K562 (cell line): Measurements from ENCODE around the gene TNFSF15. TPM values are rescaled to one million over a fixed set of nuclear protein-coding genes. Genes with fewer than 3 reads are reported as not detected.
A peak's percentile ranks its signal among the peaks of the same experiment; 100 is the strongest.

Experiments
- ATAC-seq: fragments of 200-7000 bp; cut with Tn5 transposase; 3 replicates; pipeline ENCODE4 v1.9.1; 2020; ENCODE audit warnings: moderate library complexity
- BruUV-seq: library from RNA; stranded (reverse); fragments of 400-500 nt; replicated peaks from 2 replicates; lab custom pipeline; 2021; lab: Mats Ljungman, UMichigan
- CTCF ChIA-PET: fragments of 300-600 bp; formaldehyde crosslinking; extraction: SDS; loops from one replicate; lab custom pipeline; 2021; ENCODE audit warnings: low intra/inter-chr PET ratio; lab: Yijun Ruan, JAX
- POLR2A ChIA-PET: fragments of 300-600, 350-650 bp; sonication (Branson Sonifier 250); formaldehyde crosslinking; extraction: SDS; loops from one replicate; lab custom pipeline; 2021; ENCODE audit warnings: antibody characterized with exemption, inconsistent platforms; lab: Yijun Ruan, JAX
- DNase-seq, 4 experiments: peaks; one replicate each; pipeline versions ENCODE4 v3.0.0 to v3.0.0-alpha.2; 2011 to 2018; ENCODE audit warnings: low spot score in 3 of 4, mixed read lengths in 3 of 4; ENCODE audit errors: extremely low read depth in 1 of 4
- FAIRE-seq: peaks from 2 replicates; lab custom pipeline; 2011; peaks lifted over from hg19 to GRCh38; lab: Jason Lieb, UNC
- H2AFZ ChIP-seq: 2 replicates; pipeline ENCODE4 v1.6.0; 2011; ENCODE audit warnings: low read depth, low read length, control low read depth, inconsistent platforms
- H3K27ac ChIP-seq: fragments of 200-600 bp; 3 replicates; pipeline ENCODE4 v1.8.0; 2011; ENCODE audit warnings: low read depth, mild to moderate bottlenecking, control low read depth, inconsistent platforms, low read length, moderate library complexity, mixed read lengths; ENCODE audit errors: extremely low read depth
- H3K27me3 ChIP-seq, 2 experiments: fragments of 300-600 bp in 1 of 2; 2 replicates in 1 of 2; 3 replicates in 1 of 2; pipeline versions ENCODE4 v1.6.0 to v1.8.0; 2011; ENCODE audit warnings: inconsistent platforms in 2 of 2, low read length in 2 of 2, mild to moderate bottlenecking in 1 of 2, mixed read lengths in 1 of 2, moderate library complexity in 1 of 2; ENCODE audit not compliant: control insufficient read depth in 2 of 2, insufficient read depth in 2 of 2
- H3K36me3 ChIP-seq: fragments of 300-600 bp; 3 replicates; pipeline ENCODE4 v1.8.0; 2011; ENCODE audit warnings: mild to moderate bottlenecking, low read length, inconsistent platforms; ENCODE audit not compliant: control insufficient read depth, insufficient read depth
- H3K4me1 ChIP-seq, 2 experiments: fragments of 200-600 bp in 1 of 2; replicated peaks in 1 of 2; 2 replicates in 1 of 2; 3 replicates in 1 of 2; pipeline versions ENCODE4 v1.5.1 to v1.8.0; 2011; ENCODE audit warnings: inconsistent platforms in 2 of 2, low read length in 2 of 2, mild to moderate bottlenecking in 1 of 2, mixed read lengths in 1 of 2, moderate library complexity in 1 of 2; ENCODE audit not compliant: control insufficient read depth in 2 of 2, insufficient read depth in 2 of 2
- H3K4me2 ChIP-seq: 2 replicates; pipeline ENCODE4 v1.6.1; 2011; ENCODE audit warnings: low read length, control low read depth, inconsistent platforms, mixed read lengths; ENCODE audit not compliant: insufficient read depth
- H3K4me3 ChIP-seq: fragments of 200-600 bp; sonication (generic), shearing (Covaris generic); 2 replicates; pipeline ENCODE4 v1.5.1; 2016; ENCODE audit warnings: control low read depth, inconsistent platforms
- H3K79me2 ChIP-seq: fragments of 200-600 bp; 3 replicates; pipeline ENCODE4 v1.8.0; 2011; ENCODE audit warnings: low read length, inconsistent platforms; ENCODE audit not compliant: control insufficient read depth, insufficient read depth
- H3K9ac ChIP-seq, 2 experiments: 2 replicates each; pipeline versions ENCODE4 v1.6.0 to v1.6.1; 2011; ENCODE audit warnings: low read depth in 2 of 2, low read length in 2 of 2, control low read depth in 1 of 2, inconsistent platforms in 1 of 2, mild to moderate bottlenecking in 1 of 2, mixed read lengths in 1 of 2; ENCODE audit not compliant: insufficient read depth in 1 of 2
- H3K9me1 ChIP-seq: one replicate; pipeline ENCODE4 v1.6.0; 2011; ENCODE audit warnings: inconsistent platforms, mild to moderate bottlenecking, low read length, moderate library complexity; ENCODE audit not compliant: control insufficient read depth, insufficient read depth
- H3K9me3 ChIP-seq: replicated peaks from 2 replicates; pipeline ENCODE4 v1.5.1; 2011; ENCODE audit warnings: low read depth, low read length, inconsistent platforms; ENCODE audit not compliant: control insufficient read depth, insufficient read depth
- H4K20me1 ChIP-seq: replicated peaks from 2 replicates; pipeline ENCODE4 v1.6.1; 2011; ENCODE audit warnings: low read length, inconsistent platforms, mixed read lengths; ENCODE audit not compliant: control insufficient read depth, insufficient read depth
- BRCA1 ChIP-seq, 2 experiments: fragments of 450-650 bp in 1 of 2; sonication (generic) in 1 of 2; formaldehyde crosslinking in 1 of 2; IDR thresholded peaks; 2 replicates each; pipeline versions ENCODE4 v1.5.0 to v1.6.1; 2017 to 2020; ENCODE audit warnings: mild to moderate bottlenecking in 1 of 2, missing genetic modification reagents in 1 of 2
- ID3 ChIP-seq, 2 experiments: fragments of 250-450 bp in 1 of 2; fragments of 450-650 bp in 1 of 2; sonication (Bioruptor Pico) in 1 of 2; IDR thresholded peaks; 2 replicates each; pipeline versions ENCODE4 v1.6.1 to v1.8.0; 2016 to 2021; ENCODE audit warnings: mild to moderate bottlenecking in 2 of 2, moderate library complexity in 2 of 2, missing compliant biosample characterization in 1 of 2, missing genetic modification characterization in 1 of 2
- SMARCE1 ChIP-seq: fragments of 450-650 bp; IDR thresholded peaks from 2 replicates; pipeline ENCODE4 v1.7.1; 2016; ENCODE audit warnings: mild to moderate bottlenecking
- SPI1 ChIP-seq: IDR thresholded peaks from 2 replicates; pipeline ENCODE4 v1.6.1; 2011; ENCODE audit warnings: low read depth, low read length, control low read depth, borderline replicate concordance
- ZFP30 ChIP-seq: fragments of 250-450 bp; sonication (Bioruptor Pico); IDR thresholded peaks from 2 replicates; pipeline ENCODE4 v1.8.0; 2022; ENCODE audit warnings: moderate library complexity, mild to moderate bottlenecking, inconsistent platforms, borderline replicate concordance
- ZFPM2 ChIP-seq: fragments of 250-450 bp; sonication (Bioruptor Pico); IDR thresholded peaks from 2 replicates; pipeline ENCODE4 v1.5.1; 2022; ENCODE audit warnings: mild to moderate bottlenecking
- ZNF175 ChIP-seq: fragments of 200-800 bp; sonication (Bioruptor generic); IDR thresholded peaks from 2 replicates; pipeline ENCODE4 v1.6.1; 2016; ENCODE audit warnings: low read depth, mild to moderate bottlenecking, missing genetic modification characterization, missing compliant biosample characterization
- WGBS: fragments of 100-300 bp; shearing (Covaris generic); methylation state at CpG from one replicate; pipeline ENCODE4 v1.1.6; 2016; ENCODE audit warnings: low coverage, mixed read lengths; ENCODE audit not compliant: insufficient coverage; ENCODE audit errors: missing lambda C conversion rate; 5-methylcytosine and 5-hydroxymethylcytosine counted together
- in situ Hi-C: fragments of 300-500 bp; cut with MboI; formaldehyde crosslinking; loops from 4 replicates; pipeline ENCODE4 v1.15.0; 2018; ENCODE audit warnings: inconsistent platforms, mixed read lengths
- intact Hi-C: fragments of 100-400 bp; cut with micrococcal nuclease; formaldehyde crosslinking; loops from 2 replicates; pipeline ENCODE4 v1.14.2; 2022
- polyA plus RNA-seq, 8 experiments: library from polyadenylated mRNA; depleted of rRNA in 4 of 8; stranded (reverse) in 5 of 8; unstranded in 3 of 8; fragments of >200 nt; fragmentation: Nextera tagmentation in 2 of 8; fragmentation: Illumina TruSeq in 1 of 8; extraction: Ambion mirVana in 2 of 8; extraction: Trizol in 1 of 8; gene quantifications; 2 replicates each; pipeline versions ENCODE4 v1.2.1 to v1.2.3, GENCODE V29; 2011 to 2014; ENCODE audit warnings: inconsistent platforms in 1 of 8, missing spikeins in 1 of 8
- total RNA-seq, 7 experiments: library from RNA; depleted of rRNA in 6 of 7; stranded (reverse); fragments of >200 nt in 6 of 7; fragmentation: Illumina TruSeq in 2 of 7; extraction: Trizol in 2 of 7; gene quantifications; 2 replicates each; pipeline versions ENCODE4 v1.2.1 to v1.2.3, GENCODE V29; 2011 to 2021; ENCODE audit warnings: low replicate concordance in 1 of 7
- TF ChIP-seq, protein P1 (sequence below): fragments of 450-650 bp; IDR thresholded peaks from 2 replicates; pipeline ENCODE4 v1.6.1; 2016
- TF ChIP-seq, protein P2 (sequence below): fragments of 450-650 bp; IDR thresholded peaks from 2 replicates; pipeline ENCODE4 v1.7.1; 2018; ENCODE audit warnings: mild to moderate bottlenecking, low read depth; ENCODE audit not compliant: partially characterized antibody

TNFSF15 gene
- total and polyA plus RNA-seq, 9 of the 15 experiments (the other 6 are each of a cell fraction or from before 2014, with no cell fraction given): not detected

DNA sequence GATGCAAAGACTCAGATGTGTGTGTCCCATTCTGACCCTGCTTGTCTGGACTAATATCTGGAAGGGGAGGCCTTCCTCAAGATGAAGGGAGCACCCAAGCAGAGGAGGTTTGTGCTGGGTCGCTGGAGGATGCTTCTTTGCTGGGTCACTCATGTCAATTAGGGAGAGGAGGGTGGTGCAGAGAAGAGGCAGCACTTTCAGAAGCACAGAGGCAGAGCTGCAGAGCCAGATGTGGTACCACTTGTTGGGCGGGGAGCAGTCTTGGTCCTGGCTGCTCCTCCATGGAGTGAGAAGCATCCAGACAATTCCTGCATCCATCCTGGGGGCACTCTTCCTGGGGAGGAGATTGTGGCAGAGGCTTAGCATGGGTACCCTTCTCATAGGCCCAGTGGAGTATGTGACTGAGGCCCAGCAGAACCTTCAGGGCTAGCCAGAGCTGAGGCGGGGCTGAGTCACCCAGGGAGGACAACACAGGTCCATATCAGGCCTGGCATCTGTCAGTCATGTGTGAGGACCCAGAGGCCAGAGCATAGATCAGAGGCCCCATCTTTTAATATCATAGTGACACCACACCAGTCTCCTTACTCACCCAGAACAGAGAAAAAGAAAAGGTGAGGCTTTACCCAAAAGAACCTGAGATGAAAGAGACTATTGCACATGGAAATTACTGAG is 59.8 kb downstream of the TNFSF15 start (continued):
- no peak for TF ChIP-seq BRCA1 (IDR thresholded peaks at IDR 0.05)
- no peak for TF ChIP-seq BRCA1 (CRISPR knock-in tag; IDR thresholded peaks at IDR 0.05)
- TF ChIP-seq, protein P1, sequence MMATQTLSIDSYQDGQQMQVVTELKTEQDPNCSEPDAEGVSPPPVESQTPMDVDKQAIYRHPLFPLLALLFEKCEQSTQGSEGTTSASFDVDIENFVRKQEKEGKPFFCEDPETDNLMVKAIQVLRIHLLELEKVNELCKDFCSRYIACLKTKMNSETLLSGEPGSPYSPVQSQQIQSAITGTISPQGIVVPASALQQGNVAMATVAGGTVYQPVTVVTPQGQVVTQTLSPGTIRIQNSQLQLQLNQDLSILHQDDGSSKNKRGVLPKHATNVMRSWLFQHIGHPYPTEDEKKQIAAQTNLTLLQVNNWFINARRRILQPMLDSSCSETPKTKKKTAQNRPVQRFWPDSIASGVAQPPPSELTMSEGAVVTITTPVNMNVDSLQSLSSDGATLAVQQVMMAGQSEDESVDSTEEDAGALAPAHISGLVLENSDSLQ: peak; percentile 65

DNA sequence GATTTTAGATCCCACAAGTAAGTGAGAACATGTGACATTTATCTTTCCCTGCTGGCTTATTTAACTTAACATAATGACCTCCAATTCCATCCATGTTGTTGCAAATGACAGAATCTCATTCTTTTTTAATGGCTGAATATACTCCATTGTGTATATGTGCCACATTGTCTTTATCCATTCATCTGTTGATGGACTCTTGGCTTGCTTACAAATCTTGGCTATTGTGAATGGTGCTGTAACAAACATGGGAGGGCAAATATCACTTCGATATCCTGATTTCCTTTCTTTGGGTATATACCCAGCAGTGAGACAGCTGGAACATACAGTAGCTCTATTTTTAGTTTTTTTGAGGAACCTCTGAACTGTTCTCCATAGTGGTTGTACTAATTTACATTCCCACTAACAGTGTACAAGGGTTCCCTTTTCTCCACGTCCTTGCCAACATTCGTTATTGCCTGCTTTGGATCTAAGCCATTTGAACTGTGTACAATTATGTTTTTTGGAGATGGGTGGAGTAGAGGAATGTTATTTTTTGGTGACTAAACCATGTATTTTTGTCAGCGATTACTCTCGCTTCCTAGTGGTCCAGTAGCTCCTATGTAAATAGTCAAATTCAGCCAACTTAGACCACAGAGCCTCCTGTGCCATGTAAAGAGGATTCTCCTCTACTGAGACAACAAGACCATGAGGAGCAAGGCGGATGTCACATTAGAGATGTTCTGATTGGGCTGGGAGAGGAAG is 60.6 kb downstream of the TNFSF15 start:
- H3K27me3 ChIP-seq: no peaks in the 10 kb centered on the region
- no peaks in the 10 kb centered on the region for H4K20me1 ChIP-seq
- ChIA-PET POLR2A (no interaction called here), CTCF (no interaction called here)
- no peak overlapping the region for H2AFZ ChIP-seq
- H3K9me1 ChIP-seq: no peaks in the 10 kb centered on the region
- FAIRE-seq (no peak), ATAC-seq (no peak), DNase-seq (no peak)
- no peaks in the 10 kb centered on the region for H3K79me2 ChIP-seq
- no peaks in the 10 kb centered on the region for H3K36me3 ChIP-seq
- no peak overlapping the region for H3K9ac ChIP-seq
- no peak overlapping the region for H3K27ac ChIP-seq
- H3K4me2 ChIP-seq: no peak overlapping the region
- in situ Hi-C loops: loop anchor here (25.0 kb wide), 1 partner anchor 167 kb away; no protein-coding TSS in a partner anchor
- no peak overlapping the region for H3K4me3 ChIP-seq
- WGBS: 0% methylated on average over 4 of the region's 6 CpGs
- no peaks in the 10 kb centered on the region; a peak in 1 of 5 replicates for H3K4me1 ChIP-seq
- intact Hi-C loops: no loop called here
- TF ChIP-seq SPI1: no peak
- TF ChIP-seq ZFP30: no peak
- no peak for TF ChIP-seq ZNF175 (CRISPR knock-in tag)
- no peak for TF ChIP-seq SMARCE1
- TF ChIP-seq ZFPM2 (CRISPR knock-in tag): no peak
- TF ChIP-seq, protein P2, sequence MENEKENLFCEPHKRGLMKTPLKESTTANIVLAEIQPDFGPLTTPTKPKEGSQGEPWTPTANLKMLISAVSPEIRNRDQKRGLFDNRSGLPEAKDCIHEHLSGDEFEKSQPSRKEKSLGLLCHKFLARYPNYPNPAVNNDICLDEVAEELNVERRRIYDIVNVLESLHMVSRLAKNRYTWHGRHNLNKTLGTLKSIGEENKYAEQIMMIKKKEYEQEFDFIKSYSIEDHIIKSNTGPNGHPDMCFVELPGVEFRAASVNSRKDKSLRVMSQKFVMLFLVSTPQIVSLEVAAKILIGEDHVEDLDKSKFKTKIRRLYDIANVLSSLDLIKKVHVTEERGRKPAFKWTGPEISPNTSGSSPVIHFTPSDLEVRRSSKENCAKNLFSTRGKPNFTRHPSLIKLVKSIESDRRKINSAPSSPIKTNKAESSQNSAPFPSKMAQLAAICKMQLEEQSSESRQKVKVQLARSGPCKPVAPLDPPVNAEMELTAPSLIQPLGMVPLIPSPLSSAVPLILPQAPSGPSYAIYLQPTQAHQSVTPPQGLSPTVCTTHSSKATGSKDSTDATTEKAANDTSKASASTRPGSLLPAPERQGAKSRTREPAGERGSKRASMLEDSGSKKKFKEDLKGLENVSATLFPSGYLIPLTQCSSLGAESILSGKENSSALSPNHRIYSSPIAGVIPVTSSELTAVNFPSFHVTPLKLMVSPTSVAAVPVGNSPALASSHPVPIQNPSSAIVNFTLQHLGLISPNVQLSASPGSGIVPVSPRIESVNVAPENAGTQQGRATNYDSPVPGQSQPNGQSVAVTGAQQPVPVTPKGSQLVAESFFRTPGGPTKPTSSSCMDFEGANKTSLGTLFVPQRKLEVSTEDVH: no peak
- TF ChIP-seq ID3 (CRISPR knock-in tag; IDR thresholded peaks at IDR 0.05): no peak
- TF ChIP-seq ID3 (tag; IDR thresholded peaks at IDR 0.05): no peak
- no peaks in the 10 kb centered on the region for H3K9me3 ChIP-seq
- no TSS peak for BruUV-seq
